NT2/D1 (cell line): ENCODE data around the gene TNFSF15.

Experiments used
- SUZ12 ChIP-seq: IDR thresholded peaks from 2 replicates; pipeline ENCODE4 v1.6.1; 2011; ENCODE audit not compliant: insufficient read length, insufficient read depth; ENCODE audit errors: extremely low read depth
- YY1 ChIP-seq: IDR thresholded peaks from 2 replicates; pipeline ENCODE4 v1.6.1; 2011; ENCODE audit not compliant: insufficient read length, insufficient read depth
- ZNF274 ChIP-seq: IDR thresholded peaks from 2 replicates; pipeline ENCODE4 v1.6.1; 2011; ENCODE audit warnings: mild to moderate bottlenecking, low read depth, low read length

- TF ChIP-seq YY1 (no peak), SUZ12 (no peak), ZNF274 (no peak)
Observed at GRCh38 chr9:114825126-114825795, 19.4 kb upstream of the TNFSF15 start.
